ENCODE data around the gene C16orf95.
A peak's percentile ranks its signal among the peaks of the same experiment; 100 is the strongest.

C16orf95 gene

DNA sequence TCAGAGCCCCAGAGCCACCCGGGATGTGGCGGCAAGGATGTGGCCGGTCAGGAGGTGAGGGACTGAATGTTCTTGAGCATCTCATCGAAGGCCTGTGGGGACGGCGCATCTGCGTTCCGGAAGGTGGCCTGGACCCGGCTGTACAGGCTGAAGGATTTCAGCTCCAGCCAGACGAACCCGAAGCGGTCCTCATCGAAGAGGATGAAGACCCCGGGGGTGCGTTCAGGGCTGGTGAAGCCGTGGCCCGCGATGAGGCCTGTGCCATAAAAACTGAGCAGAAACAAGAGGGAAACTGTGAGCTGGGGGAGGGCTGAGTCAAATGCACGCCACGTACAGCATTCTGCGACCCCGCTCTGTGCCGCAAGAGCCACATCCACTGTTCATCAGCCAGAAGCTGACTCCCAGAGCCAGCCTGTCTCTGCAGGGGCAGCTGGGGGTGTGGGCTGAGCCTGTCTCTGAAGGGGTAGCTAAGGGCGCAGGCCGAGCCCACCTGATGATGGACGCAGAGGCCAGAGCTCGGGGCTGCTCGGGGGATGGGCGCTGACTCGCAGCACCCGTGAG is 14.1 kb upstream of the C16orf95 start:
- DNase-seq = no peak

DNA sequence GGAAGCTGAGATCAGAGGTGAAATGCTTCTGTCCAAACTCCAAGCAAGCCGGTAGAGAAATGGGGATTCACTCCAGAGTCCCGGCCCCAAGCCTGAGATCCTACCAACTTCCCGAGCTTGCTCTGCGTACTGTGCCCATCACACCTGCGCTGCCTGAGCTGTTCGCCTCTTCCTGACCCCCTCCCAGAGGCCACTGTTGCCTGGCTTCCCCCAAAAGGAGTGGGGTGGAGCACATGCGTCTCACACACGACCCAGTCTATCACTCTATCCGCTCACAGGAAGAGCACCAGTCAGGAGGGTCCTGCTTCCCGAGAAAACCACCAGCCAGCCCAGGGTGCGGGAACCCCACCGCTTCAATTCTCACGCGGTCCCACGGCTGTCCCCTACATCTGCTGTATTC is 13.5 kb upstream of the C16orf95 start:
- no peak for DNase-seq

DNA sequence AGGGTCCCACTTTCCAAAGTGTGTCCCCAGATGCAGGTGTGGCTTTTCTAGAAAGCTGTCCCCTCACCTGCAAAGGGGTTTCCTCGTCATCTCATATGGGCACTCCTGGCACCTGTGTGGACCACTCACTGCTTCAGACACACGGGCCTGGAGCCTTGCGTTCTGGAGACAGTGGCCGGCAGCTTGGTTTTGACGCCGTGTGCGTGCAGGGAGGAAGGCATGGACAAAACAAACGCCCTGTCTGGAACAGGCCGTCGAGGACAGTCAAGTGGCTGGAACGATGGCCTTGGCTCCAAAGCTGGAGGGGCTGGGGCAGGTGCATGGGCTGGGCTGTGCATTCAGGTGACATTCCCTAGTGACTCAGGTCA is 13.0 kb upstream of the C16orf95 start:
- DNase-seq = no peak

DNA sequence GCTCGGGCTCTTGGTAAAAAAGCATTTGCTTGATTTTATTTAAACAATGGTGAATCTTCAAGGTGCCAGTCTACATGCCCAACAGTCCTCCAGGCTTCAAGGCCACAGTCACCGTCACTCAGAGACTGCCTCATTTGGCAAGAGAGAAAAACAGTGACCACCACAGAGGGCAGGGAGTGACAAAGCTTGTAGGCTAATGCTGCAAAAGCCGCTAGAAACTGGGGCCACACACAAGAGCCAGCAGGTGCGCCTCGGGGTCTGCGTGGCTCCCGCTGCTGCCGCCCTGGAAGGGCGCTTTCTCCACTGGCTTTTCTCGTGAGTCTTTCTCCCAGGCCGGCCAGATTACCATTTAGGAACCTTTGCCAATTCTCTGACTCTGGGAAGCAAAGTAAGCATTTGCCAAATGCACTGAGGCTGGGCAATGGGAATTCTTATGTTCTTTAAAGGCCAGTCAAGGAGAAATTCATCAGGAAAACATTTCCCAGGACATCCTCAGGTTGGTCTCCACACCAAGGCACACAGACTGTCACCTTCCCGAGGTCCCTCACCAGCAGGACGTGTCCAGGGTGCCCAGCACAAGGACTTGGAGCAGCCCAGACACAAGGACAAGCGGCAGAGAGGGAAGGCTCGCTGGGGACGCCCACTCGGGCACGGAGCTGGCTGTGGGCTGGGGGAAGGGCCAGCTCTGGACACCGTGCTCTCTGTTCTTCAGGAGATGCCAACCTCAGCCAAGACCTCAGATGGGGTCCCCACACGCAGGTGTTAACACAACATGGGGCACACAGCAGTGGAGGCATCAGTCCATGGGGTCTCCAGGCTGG is 12.5 kb upstream of the C16orf95 start:
- no peak for DNase-seq

DNA sequence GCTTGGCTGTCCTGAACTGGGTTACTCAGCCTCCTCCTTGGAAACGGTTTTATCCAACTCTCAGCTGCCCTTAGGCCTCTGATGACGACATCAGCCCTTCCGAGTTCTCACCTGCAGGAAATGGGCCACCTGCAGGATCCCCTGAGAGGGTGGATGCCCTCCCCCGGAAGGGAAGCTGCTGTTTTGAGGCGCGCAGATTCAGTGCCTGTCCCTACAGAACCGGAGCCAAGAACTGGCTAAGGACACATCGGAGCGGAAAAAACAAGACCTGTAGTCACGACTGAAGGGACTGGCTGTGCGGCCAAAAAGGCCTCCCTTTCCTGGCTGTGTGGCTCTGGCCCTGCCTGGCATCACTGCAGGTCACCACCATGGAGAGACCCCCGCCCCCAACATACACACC is 11.7 kb upstream of the C16orf95 start:
- DNase-seq = no peak

DNA sequence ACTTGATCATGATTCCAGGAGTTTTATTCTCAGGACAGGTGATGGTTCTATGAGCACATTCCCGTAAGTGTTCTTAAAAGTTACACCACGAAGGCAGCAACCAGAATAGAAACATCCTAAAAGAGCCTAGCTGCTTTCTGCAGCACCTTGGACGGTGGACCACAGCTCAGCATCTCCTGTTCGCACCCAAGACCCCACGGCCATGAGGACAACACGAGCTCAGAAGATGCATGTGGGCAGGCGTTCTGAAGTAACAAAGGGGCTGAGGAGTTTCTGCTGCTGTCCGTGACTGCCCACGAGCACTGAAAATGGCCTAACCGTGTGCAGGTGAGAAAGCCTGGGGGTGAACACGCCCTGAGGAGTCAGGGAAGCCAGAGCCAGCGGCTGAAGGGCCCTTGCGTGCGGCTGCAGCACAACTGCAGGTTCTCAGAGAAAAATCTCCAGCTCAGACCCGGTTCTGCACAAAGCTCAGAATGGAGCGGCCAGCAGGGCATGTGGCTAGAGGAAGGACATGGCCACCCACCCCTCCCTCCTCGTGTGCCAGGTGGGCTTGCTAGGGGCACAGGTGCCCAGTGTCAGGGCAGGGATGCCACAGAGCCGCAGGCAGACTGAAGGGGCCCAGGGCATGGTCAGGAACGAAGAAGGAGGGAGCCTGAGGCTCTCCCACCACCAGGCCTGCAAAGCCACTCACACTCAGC is 10.8 kb upstream of the C16orf95 start:
- DNase-seq = no peak

DNA sequence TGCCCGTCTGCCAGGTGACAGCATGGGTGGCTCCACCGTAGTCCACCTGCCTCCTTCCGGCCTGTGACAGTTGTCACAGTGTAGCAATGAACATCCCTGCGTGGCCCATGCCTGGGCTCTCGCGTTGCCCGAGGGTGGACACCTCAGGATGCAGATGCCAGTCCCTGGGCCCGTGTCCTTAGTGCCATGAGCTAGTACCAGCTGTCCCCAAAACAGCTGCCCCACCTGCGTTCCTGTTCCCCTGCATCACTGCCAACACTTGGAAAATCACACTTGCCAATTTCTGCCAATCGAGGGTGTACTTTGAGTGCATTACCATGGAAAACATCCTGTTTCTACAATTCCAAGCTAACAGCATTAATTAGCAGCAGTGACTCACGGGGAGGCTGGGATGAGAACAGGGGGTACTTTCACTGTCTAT is 9.0 kb upstream of the C16orf95 start:
- DNase-seq = no peak

DNA sequence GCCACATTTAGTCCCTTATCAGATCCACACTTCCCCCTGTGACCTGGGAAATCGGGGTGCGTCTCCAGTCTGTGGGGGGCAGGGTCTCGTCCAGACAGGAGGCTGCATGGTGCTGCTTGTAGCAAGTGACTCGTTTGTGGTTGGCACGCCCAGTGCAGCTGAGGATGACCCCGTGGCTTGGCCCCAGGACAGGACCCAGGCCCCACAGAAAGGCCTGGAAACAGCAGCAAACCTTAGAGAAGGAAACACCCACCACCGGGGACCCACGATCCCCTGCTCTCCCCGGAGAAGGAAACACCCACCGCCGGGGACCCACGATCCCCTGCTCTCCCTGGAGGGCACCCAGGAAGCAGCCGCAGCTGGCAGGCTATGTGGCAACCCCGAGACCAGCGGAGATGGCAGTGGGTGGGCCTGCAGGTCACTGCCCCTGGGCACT is 8.2 kb upstream of the C16orf95 start:
- no peak for DNase-seq

DNA sequence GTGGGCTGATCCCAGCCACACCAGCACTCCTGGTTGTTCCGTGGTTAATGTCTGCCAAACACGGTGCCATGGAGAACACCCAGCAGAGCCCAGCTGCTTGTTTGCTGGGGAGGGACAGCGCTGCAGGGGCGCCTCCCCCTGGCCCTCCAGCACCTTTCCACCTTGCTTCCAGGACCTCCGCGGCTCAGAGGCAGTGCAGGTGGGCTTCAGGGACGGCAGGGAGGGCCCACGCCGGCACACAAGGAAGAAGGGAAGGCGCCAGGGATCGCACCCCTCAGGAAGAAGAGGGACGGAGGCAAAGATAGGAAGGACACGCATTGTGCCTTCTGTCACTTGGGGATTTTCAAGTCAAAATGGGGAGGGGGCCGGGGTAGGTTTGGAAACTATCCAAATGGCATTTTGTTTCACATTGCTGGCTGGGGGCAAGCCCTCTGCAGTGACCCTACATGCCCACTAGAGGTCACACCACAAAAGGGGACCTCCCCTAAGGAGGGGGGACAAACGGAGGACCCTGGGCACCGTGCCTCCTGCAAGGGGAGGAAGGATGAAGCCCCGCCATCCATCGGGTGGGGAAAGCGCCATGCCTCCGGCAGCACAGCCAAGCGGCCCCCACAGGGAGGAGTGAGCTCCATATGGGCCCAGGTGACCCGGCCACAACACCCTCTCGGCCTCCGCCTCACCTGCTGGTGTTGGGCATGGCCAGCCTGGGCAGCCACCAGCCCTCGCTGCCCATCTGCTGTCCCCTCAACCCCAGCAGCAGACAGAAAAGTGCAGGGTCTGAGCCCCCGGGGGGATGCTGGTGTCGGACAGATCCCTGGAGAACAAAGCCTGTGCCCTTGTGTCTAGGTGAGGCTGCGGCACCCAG is 7.5 kb upstream of the C16orf95 start:
- DNase-seq = peak; percentile 54

DNA sequence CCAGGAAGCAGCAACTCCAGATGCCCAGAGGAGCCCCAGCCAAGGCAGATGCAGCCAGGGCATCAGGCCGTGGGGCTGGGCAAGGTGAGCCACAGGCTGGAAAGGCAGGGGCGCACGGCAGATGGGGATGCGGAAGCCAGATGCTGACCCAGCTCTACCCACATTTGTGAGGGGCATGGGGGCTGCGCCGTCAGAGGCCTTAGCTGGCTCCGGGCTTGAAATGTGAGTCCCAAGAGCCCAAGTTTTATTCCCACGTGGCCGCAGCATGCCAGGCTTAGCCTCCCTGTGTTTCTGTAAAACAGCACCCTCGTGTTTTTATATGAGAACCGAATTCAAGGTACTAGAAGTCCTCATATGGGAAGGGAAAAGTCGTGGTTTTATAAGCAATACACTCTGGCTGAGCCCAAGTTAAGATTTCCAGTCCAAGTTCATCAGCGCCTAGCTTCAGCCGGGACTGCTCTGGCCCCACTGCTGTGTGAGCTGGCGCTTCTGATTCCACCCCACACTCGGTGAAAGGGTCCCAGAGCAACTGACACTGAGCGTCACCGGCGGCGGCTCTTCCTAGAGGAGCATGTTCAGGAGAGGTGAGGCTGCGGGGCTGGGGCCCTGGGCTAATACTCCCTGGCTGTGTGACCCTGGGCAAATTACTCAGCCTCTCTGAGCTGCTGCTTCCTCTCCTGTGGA is 6.7 kb upstream of the C16orf95 start:
- DNase-seq = no peak

DNA sequence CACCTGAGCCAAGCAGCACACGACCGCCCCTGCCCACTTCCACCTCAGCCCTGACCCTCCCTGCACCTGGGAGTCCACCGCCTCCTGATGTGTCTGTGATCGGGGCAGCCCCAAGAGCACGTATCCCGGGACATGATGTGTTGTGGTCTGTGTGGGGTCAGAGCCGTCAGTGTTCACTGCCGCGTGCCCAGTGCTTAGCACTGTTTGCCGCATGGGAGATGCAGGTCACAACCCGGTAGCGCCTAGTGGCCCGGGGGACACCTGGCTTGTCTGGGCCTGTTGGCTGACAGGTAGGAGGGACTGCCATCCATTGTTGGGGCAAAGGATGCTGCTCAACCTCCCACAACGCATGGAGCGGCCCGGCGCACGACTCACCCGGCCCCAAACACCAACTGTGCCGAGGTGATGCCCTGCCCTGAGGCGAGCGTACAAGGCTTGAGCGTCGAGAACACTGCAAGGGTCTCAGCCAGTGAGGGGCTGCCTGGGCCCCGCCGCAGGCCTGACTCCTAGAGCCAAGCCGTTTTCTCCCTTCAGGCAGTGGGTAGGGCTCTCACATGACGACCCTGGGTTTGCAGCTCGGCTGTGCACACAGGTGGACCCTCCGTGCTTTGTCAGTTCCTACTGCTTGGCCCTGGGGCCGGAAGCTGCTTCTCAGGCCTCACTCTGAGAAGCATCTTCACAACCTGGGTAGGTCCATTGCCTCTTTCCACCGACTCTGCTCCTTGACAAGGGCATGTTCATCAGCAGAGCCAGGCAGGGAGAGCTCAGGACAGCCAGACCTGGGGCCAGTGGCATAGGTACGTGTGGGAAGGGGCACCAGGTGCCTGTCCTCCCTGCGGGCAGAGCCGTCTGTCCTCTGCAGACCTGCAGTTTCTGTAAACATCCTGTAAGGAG is 5.9 kb upstream of the C16orf95 start:
- DNase-seq = no peak

DNA sequence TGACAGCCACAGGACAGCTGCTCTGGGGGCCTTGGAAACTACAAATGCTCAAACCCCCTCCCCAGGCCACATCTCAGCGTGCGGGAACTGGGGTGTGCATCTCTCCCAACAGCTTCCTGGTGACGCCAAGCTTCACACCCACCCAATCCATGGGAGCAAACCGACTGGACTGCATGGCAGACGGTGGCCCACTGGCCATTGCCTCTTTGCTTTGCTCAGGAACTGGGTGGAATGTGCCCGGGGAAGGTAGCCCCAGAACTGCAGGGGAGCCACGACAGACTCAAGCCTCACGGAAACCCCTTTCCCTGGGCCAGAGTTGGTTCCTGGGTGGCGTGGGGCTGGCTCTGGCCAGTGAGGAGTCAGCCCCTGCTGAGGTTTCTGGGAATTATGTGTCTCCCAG is 5.2 kb upstream of the C16orf95 start:
- no peak for DNase-seq

DNA sequence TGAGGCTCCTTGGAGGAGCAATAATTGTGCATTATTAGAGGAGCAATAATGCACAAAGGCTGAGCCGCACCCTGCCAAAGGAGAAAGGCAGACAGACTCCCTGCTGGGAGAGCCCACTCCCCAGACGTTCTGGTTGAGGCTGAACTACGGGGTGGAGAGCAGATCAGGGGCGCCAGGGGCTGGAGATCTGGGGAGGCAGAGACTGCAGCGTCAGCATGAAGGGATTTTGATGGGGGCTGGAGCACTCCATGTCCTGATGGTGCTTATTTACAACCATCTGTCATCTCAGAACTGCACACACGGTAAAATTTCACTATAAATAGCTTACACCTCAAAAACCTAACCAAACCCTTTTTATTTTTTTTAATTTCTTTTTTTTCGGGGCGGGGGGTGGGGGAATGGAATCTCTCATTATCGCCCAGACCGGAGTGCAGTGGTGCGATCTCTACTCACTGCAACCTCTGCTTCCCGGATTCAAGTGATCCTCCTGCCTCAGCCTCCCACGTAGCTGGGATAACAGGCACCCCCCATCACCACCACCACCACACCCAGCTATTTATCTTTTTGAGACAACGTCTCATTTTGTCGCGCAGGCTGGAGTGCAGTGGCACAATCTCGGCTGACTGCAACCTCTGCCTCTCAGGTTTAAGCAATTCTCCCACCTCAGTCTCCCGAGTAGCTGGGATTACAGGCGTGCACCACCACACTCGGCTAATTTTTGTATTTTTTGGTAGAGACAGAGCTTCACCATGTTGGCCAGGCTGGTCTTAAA is 4.3 kb upstream of the C16orf95 start:
- no peak for DNase-seq

DNA sequence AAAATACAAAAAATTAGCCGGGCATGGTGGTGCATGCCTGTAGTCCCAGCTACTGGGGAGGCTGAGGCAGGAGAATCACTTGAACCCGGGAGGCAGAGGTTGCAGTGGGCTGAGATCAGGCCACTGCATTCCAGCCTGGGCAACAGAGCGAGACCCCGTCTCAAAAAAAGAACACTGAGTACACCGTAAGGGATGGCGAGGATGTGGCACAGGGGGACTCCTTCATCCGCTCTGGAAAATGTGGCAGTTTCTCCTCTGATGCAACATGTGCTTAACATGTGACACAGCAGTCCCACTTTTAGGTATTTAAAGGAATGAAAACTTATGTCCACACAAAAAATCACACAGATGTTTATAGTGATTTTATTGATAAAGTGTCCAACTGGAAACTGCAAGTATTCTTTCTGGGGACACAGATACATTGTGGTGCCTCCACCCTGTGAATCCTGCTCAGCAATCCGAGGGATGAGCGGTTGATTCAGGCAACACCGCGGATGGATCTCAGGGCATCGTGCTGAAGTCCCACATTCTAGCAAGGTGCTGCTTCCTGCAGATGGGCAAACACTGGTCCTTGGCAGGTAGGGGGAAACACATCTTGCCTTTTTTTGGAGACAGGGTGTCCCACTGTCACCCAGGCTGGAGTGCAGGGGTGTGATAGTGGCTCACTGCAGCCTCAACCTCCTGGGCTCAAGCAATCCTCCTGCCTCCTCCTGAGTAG is 3.5 kb upstream of the C16orf95 start:
- no peak for DNase-seq

DNA sequence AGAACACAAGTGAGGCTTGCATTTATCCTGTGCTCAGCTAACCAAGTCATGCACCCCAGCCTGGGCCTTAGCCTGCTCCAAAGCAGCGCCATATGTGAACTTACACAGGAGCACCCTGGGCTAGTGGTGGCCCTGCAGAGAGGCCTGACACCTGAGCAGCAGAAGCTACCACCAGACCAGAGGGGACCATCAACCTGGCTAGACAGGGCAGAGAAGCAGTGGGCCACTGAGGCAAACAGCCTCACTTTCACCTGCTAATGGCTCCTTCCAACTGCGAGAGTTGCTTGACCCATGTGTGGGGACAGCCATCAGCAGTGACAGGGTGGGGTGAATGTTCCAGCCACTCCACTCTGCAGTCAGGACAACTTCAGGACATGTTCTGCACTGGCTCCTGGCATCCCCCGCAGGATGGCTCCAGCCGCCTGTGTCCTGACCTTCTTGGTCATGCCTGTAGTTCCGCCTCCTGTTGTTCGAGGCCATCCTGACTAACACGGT is 2.9 kb upstream of the C16orf95 start:
- no peak for DNase-seq

DNA sequence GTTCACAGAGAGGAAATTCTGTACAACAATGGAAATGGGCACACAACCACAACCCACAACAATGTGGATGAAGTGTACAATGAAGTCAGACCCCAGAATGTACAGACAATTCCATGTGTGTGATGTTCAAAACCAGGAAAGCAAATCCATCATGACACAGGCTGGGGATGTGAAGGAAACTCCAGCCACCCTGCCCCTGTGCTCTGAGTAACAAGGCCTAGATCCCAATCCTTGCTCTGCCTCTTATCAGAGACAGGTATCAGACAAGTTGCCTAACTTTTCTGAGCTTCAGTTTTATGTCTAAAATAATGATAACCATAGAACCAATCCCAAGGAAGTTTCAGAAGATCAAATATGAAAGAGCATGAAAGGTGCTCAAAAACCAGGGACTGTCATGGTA is 1.8 kb upstream of the C16orf95 start:
- no peak for DNase-seq

DNA sequence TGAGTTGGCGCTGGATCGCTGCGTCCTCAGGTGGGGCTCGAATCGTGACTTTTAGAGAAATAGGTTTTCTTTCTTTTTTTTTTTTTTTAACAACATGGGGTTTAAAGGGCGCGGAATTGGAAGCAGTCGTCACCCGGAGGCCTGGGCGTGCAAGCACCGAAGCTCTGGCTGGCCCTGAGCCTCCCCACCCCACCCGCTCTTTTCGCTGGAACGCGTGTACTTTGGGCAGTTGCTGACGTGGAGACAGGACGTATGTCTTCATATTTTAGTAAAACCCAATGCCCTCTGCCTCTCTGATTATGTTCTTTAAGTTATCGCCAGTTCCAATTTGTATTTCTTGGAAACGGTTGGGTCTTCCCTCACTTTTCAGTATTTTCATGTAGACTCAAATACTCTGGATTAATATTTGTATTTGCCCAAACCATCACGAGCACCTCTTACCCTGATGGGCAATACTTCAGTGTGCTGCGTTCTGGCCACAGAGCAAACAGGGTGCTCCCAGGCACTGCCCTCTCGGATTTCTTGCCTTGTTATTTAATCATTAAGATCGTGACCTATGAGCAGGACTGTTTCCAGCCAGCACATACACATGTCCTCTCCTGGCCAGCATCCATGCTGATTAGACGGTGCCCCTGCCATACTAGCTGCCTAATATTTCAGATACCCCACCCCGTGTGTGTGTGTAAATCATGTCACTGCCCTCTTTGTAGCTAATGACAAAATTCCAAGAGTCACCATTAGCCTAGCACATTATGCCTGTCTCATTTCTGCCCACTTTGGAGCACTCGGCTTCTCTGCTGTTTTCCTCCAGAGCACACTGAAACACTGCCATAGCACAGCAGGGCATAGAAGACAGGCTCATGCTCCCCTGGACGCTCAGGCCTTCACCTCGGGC is 805 bp upstream of the C16orf95 start:
- no peak for DNase-seq

DNA sequence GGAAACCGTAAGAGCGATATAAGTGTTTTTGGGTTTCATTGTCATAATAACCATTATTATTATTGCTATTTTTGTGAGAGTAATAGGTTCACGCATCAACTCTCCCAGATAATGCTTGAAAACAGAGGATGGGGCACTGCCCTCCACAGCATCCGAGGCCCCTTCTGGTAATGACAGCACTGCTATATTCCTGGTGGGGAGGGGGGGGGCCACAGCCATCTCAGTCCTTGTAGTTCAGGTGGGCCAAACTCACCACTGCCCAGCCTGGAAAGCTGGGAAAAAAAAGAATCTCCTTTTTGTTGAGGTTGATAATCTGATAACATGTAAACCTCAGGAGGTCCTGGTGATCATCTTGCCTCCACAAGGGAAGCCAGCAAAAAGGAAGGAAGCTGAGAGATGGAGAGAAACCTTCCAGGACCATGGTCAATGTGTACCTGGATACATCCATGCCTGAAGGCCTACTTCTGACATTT is 706 bp downstream of the C16orf95 start:
- no peak for DNase-seq

DNA sequence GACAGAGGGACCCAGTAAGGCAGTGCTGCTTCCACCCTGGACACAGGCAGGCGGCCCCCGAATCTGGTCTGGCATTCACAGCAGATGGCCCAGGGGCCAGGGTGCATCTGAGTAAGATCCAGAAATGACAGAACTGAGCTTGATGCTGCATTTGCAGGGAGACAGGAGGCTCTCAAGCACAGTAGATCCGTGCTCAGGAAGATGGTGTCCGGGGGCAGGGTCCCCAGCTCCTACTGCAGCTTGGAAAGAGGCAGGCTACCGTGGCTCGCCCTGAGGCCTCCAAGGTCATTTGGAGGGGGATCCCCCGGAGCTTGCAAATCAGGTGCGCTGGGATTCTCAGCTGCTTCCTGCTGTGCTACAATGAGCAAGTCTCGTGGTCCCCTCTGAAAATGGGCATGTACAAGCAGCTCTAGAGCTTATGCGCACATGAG is 2.2 kb downstream of the C16orf95 start:
- DNase-seq = no peak
